GM23338 (cell line): ENCODE measurements around the gene C4orf36. TPM values are rescaled to one million over a fixed set of nuclear protein-coding genes. Genes with fewer than 3 reads are reported as not detected.

Experiments
- CREB1 ChIP-seq: fragments of 250-450 bp; sonication (Bioruptor Pico); IDR thresholded peaks from 2 replicates; pipeline ENCODE4 v1.5.0; 2020; ENCODE audit warnings: low read depth, mild to moderate bottlenecking, moderate library complexity
- ETS1 ChIP-seq: IDR thresholded peaks from 2 replicates; pipeline ENCODE4 v1.6.1; 2016; ENCODE audit warnings: antibody characterized with exemption
- EZH2 ChIP-seq: fragments of 200-600 bp; sonication (generic); IDR thresholded peaks from one replicate; pipeline ENCODE4 v1.8.0; 2017; ENCODE audit warnings: antibody characterized with exemption, mild to moderate bottlenecking, low read depth; ENCODE audit not compliant: unreplicated experiment
- EZH2phosphoT487 ChIP-seq: fragments of 200-600 bp; sonication (generic); IDR thresholded peaks from one replicate; pipeline ENCODE4 v1.8.1; 2018; ENCODE audit warnings: antibody characterized with exemption; ENCODE audit not compliant: unreplicated experiment
- JUNB ChIP-seq: IDR thresholded peaks from one replicate; pipeline ENCODE4 v1.6.1; 2016; ENCODE audit warnings: antibody characterized with exemption; ENCODE audit not compliant: unreplicated experiment
- NANOG ChIP-seq: IDR thresholded peaks from 2 replicates; pipeline ENCODE4 v1.6.1; 2016; ENCODE audit warnings: antibody characterized with exemption, borderline replicate concordance
- POLR2AphosphoS5 ChIP-seq: IDR thresholded peaks from 2 replicates; pipeline ENCODE4 v1.6.1; 2016; ENCODE audit warnings: antibody characterized with exemption, low read depth
- REST ChIP-seq: IDR thresholded peaks from one replicate; pipeline ENCODE4 v1.6.1; 2018; ENCODE audit warnings: antibody characterized with exemption; ENCODE audit not compliant: unreplicated experiment
- STAT1 ChIP-seq: IDR thresholded peaks from one replicate; pipeline ENCODE4 v1.6.1; 2016; ENCODE audit warnings: antibody characterized with exemption; ENCODE audit not compliant: unreplicated experiment
- ZNF114 ChIP-seq: fragments of 250-450 bp; sonication (Bioruptor Pico); IDR thresholded peaks from 2 replicates; pipeline ENCODE4 v1.5.0; 2020; ENCODE audit warnings: mild to moderate bottlenecking, moderate library complexity
- ZNF331 ChIP-seq: fragments of 250-450 bp; sonication (Bioruptor Pico); IDR thresholded peaks from 2 replicates; pipeline ENCODE4 v1.5.0; 2020; ENCODE audit warnings: low read depth, mild to moderate bottlenecking, moderate library complexity
- ZNF462 ChIP-seq: fragments of 250-450 bp; sonication (Bioruptor Pico); IDR thresholded peaks from 2 replicates; pipeline ENCODE4 v1.5.0; 2020; ENCODE audit warnings: mild to moderate bottlenecking, moderate library complexity
- polyA plus RNA-seq: library from polyadenylated mRNA; unstranded; fragments of >200 nt; fragmentation: Nextera tagmentation; extraction: Ambion mirVana; gene quantifications from 2 replicates; pipeline ENCODE4 v1.2.1, GENCODE V29; 2016
- total RNA-seq: library from RNA; depleted of rRNA; stranded (reverse); fragments of >200 nt; shearing (Covaris generic); gene quantifications from 2 replicates; pipeline ENCODE4 v1.2.3, GENCODE V29; 2014

C4orf36 gene
- total and polyA plus RNA-seq, 2 experiments from 2014 or later: 1.1 to 1.6 TPM

- TF ChIP-seq ZNF462 (no peak), ETS1 (no peak), POLR2AphosphoS5 (no peak), EZH2phosphoT487 (no peak), ZNF331 (no peak), ZNF114 (CRISPR knock-in tag) (no peak), CREB1 (CRISPR knock-in tag) (no peak), JUNB (no peak), REST (no peak), STAT1 (no peak), NANOG (no peak), EZH2 (no peak)
Observed at GRCh38 chr4:86893136-86893535, 914 bp upstream of the C4orf36 start (continued).
